WTC11 (cell line): Measurements from ENCODE around the gene PLEKHG5. TPM values are rescaled to one million over a fixed set of nuclear protein-coding genes. Genes with fewer than 3 reads are reported as not detected.

ENCODE experiments used
- ATAC-seq: fragments of 200-7000 bp; cut with Tn5 transposase; 2 replicates; pipeline ENCODE4 v1.10.0; 2021; ENCODE audit warnings: mild to moderate bottlenecking, moderate library complexity
- CTCF ChIA-PET: fragments of 300-600 bp; sonication (Branson Sonifier 250); formaldehyde crosslinking; loops from one replicate; lab custom pipeline; 2021; ENCODE audit warnings: antibody characterized with exemption; lab: Charles Lee
- POLR2A ChIA-PET: fragments of 350-600 bp; sonication (Branson Sonifier 250); formaldehyde crosslinking; loops from one replicate; lab custom pipeline; 2021; ENCODE audit warnings: antibody characterized with exemption; lab: Charles Lee
- DNase-seq: peaks from one replicate; pipeline ENCODE4 v3.0.0; 2021; ENCODE audit warnings: low spot score
- H3K27ac Mint-ChIP-seq: 2 replicates; pipeline ENCODE4 v1.8.0; 2021; ENCODE audit warnings: mixed read lengths
- H3K27me3 Mint-ChIP-seq: 2 replicates; pipeline ENCODE4 v1.8.0; 2021; ENCODE audit warnings: low read depth, mild to moderate bottlenecking, moderate library complexity, mixed read lengths
- H3K36me3 Mint-ChIP-seq: 2 replicates; pipeline ENCODE4 v1.8.0; 2021; ENCODE audit warnings: mixed read lengths
- H3K4me1 Mint-ChIP-seq: 2 replicates; pipeline ENCODE4 v1.8.0; 2022; ENCODE audit warnings: mixed read lengths
- H3K4me3 Mint-ChIP-seq: 2 replicates; pipeline ENCODE4 v1.8.0; 2021; ENCODE audit warnings: mild to moderate bottlenecking, moderate library complexity, mixed read lengths
- H3K9me3 Mint-ChIP-seq: 2 replicates; pipeline ENCODE4 v1.8.0; 2021; ENCODE audit warnings: mixed read lengths
- GTF2I ChIP-seq: fragments of 250-450 bp; sonication (Bioruptor Pico); conservative IDR thresholded peaks from 2 replicates; pipeline ENCODE4 v1.4.0; 2021; ENCODE audit warnings: mild to moderate bottlenecking
- KAT7 ChIP-seq: sonication (generic); formaldehyde crosslinking; IDR thresholded peaks from 2 replicates; pipeline ENCODE4 v1.8.1; 2023; ENCODE audit warnings: missing genetic modification reagents, mild to moderate bottlenecking, borderline replicate concordance
- SP1 ChIP-seq: sonication (generic); formaldehyde crosslinking; conservative IDR thresholded peaks from 2 replicates; pipeline ENCODE4 v1.8.1; 2022; ENCODE audit warnings: missing genetic modification reagents
- ZBTB21 ChIP-seq: sonication (generic); formaldehyde crosslinking; IDR thresholded peaks from 2 replicates; pipeline ENCODE4 v1.8.1; 2023; ENCODE audit warnings: mild to moderate bottlenecking, missing genetic modification reagents, borderline replicate concordance
- total RNA-seq: library from RNA; stranded (reverse); gene quantifications from 3 replicates; pipeline ENCODE4 v1.2.3, GENCODE V29; 2021
- TF ChIP-seq, protein P1 (sequence below): sonication (generic); formaldehyde crosslinking; IDR thresholded peaks from 2 replicates; pipeline ENCODE4 v1.8.0; 2022; ENCODE audit warnings: mild to moderate bottlenecking, missing genetic modification reagents
- TF ChIP-seq, protein P2 (sequence below): sonication (generic); formaldehyde crosslinking; IDR thresholded peaks from 2 replicates; pipeline ENCODE4 v1.8.0; 2023; ENCODE audit warnings: mild to moderate bottlenecking, missing genetic modification reagents
- TF ChIP-seq, protein P3 (sequence below): sonication (generic); formaldehyde crosslinking; IDR thresholded peaks from 2 replicates; pipeline ENCODE4 v1.8.0; 2022; ENCODE audit warnings: missing genetic modification reagents
- TF ChIP-seq, protein P4 (sequence below): sonication (generic); formaldehyde crosslinking; IDR thresholded peaks from 2 replicates; pipeline ENCODE4 v1.8.1; 2023; ENCODE audit warnings: mild to moderate bottlenecking, missing genetic modification reagents
- TF ChIP-seq, protein P5 (sequence below): sonication (generic); formaldehyde crosslinking; conservative IDR thresholded peaks from 2 replicates; pipeline ENCODE4 v1.8.1; 2022; ENCODE audit warnings: mild to moderate bottlenecking, missing genetic modification reagents
- TF ChIP-seq, protein P6 (sequence below): fragments of 250-450 bp; sonication (Bioruptor Pico); IDR thresholded peaks from 2 replicates; pipeline ENCODE4 v1.9.0; 2021; ENCODE audit warnings: mild to moderate bottlenecking, borderline replicate concordance
- TF ChIP-seq, protein P7 (sequence below): fragments of 200-600 bp; IDR thresholded peaks from 2 replicates; pipeline ENCODE4 v1.8.0; 2022; ENCODE audit warnings: antibody characterized with exemption
- TF ChIP-seq, protein P8 (sequence below): fragments of 250-450 bp; sonication (Bioruptor Pico); IDR thresholded peaks from 2 replicates; pipeline ENCODE4 v1.9.0; 2021; ENCODE audit warnings: mild to moderate bottlenecking

Gene PLEKHG5
- total RNA-seq, 1 experiment from 2014 or later = 27.5 TPM

DNA sequence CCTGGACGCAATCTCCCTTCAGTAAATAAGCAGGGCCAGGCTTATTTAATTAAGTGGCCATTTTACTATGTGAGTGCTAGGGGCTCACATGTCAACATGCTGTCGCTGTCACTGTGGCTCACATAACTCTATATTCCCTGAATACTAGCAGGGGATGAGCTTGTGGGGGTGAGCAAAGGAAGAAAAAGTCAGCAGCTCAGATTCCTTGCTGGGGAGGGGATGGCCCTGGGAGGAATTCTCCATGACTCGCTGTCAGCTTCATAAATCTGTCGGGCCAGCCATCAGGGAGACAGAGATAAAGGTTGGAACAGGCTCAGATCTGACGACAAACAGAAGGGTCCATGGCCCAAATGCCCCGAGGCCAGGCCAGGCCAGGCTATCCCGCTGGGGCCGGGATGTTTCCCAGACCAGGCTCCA, 26.0 kb upstream of the PLEKHG5 start:
- ChIA-PET POLR2A (no interaction called here), CTCF (no interaction called here)
- Mint-ChIP-seq H3K36me3 (no peaks in the 10 kb centered on the region), H3K9me3 (no peaks in the 10 kb centered on the region), H3K27ac (no peak overlapping the region), H3K4me3 (no peak overlapping the region), H3K4me1 (peaks cover 27% of the 10 kb centered on the region), H3K27me3 (no peaks in the 10 kb centered on the region)
- DNase-seq (no peak), ATAC-seq (no peak)
- TF ChIP-seq ZBTB21 = no peak
- no peak for TF ChIP-seq KAT7
- TF ChIP-seq, protein P1, sequence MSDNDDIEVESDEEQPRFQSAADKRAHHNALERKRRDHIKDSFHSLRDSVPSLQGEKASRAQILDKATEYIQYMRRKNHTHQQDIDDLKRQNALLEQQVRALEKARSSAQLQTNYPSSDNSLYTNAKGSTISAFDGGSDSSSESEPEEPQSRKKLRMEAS (CRISPR knock-in tag) = no peak
- TF ChIP-seq, protein P2, sequence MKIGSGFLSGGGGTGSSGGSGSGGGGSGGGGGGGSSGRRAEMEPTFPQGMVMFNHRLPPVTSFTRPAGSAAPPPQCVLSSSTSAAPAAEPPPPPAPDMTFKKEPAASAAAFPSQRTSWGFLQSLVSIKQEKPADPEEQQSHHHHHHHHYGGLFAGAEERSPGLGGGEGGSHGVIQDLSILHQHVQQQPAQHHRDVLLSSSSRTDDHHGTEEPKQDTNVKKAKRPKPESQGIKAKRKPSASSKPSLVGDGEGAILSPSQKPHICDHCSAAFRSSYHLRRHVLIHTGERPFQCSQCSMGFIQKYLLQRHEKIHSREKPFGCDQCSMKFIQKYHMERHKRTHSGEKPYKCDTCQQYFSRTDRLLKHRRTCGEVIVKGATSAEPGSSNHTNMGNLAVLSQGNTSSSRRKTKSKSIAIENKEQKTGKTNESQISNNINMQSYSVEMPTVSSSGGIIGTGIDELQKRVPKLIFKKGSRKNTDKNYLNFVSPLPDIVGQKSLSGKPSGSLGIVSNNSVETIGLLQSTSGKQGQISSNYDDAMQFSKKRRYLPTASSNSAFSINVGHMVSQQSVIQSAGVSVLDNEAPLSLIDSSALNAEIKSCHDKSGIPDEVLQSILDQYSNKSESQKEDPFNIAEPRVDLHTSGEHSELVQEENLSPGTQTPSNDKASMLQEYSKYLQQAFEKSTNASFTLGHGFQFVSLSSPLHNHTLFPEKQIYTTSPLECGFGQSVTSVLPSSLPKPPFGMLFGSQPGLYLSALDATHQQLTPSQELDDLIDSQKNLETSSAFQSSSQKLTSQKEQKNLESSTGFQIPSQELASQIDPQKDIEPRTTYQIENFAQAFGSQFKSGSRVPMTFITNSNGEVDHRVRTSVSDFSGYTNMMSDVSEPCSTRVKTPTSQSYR (CRISPR knock-in tag) = no peak
- TF ChIP-seq, protein P3, sequence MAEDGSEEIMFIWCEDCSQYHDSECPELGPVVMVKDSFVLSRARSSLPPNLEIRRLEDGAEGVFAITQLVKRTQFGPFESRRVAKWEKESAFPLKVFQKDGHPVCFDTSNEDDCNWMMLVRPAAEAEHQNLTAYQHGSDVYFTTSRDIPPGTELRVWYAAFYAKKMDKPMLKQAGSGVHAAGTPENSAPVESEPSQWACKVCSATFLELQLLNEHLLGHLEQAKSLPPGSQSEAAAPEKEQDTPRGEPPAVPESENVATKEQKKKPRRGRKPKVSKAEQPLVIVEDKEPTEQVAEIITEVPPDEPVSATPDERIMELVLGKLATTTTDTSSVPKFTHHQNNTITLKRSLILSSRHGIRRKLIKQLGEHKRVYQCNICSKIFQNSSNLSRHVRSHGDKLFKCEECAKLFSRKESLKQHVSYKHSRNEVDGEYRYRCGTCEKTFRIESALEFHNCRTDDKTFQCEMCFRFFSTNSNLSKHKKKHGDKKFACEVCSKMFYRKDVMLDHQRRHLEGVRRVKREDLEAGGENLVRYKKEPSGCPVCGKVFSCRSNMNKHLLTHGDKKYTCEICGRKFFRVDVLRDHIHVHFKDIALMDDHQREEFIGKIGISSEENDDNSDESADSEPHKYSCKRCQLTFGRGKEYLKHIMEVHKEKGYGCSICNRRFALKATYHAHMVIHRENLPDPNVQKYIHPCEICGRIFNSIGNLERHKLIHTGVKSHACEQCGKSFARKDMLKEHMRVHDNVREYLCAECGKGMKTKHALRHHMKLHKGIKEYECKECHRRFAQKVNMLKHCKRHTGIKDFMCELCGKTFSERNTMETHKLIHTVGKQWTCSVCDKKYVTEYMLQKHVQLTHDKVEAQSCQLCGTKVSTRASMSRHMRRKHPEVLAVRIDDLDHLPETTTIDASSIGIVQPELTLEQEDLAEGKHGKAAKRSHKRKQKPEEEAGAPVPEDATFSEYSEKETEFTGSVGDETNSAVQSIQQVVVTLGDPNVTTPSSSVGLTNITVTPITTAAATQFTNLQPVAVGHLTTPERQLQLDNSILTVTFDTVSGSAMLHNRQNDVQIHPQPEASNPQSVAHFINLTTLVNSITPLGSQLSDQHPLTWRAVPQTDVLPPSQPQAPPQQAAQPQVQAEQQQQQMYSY (CRISPR knock-in tag) = no peak
- TF ChIP-seq SP1 (CRISPR knock-in tag) = no peak

DNA sequence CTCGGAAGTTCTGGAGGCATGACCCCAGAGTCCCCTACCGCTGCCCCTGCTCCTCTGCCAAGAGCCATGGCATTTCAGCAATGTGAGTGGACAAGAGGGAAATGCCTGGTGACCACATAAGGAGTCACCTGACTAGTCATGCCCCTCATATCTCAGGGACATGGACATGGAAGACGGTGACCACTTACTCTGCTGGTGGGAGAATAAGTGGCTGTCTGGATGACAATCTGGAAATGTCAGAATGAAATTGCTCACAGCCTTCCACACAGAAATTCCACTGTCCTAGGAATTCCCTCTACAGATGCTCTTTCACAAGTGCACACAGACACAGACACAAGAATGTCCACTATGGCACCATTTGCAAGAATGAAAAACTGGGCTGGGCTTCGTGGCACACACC, 24.3 kb upstream of the PLEKHG5 start:
- POLR2A ChIA-PET = no interaction called here
- Mint-ChIP-seq H3K4me1 (peaks cover 18% of the 10 kb centered on the region), H3K4me3 (no peak overlapping the region), H3K9me3 (no peaks in the 10 kb centered on the region), H3K27me3 (no peaks in the 10 kb centered on the region), H3K27ac (no peak overlapping the region), H3K36me3 (no peaks in the 10 kb centered on the region)
- CTCF ChIA-PET = no interaction called here
- no peak for DNase-seq
- ATAC-seq = no peak
- TF ChIP-seq, protein P4, sequence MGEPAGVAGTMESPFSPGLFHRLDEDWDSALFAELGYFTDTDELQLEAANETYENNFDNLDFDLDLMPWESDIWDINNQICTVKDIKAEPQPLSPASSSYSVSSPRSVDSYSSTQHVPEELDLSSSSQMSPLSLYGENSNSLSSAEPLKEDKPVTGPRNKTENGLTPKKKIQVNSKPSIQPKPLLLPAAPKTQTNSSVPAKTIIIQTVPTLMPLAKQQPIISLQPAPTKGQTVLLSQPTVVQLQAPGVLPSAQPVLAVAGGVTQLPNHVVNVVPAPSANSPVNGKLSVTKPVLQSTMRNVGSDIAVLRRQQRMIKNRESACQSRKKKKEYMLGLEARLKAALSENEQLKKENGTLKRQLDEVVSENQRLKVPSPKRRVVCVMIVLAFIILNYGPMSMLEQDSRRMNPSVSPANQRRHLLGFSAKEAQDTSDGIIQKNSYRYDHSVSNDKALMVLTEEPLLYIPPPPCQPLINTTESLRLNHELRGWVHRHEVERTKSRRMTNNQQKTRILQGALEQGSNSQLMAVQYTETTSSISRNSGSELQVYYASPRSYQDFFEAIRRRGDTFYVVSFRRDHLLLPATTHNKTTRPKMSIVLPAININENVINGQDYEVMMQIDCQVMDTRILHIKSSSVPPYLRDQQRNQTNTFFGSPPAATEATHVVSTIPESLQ (CRISPR knock-in tag) = no peak
- TF ChIP-seq GTF2I (CRISPR knock-in tag) = no peak
- TF ChIP-seq, protein P5, sequence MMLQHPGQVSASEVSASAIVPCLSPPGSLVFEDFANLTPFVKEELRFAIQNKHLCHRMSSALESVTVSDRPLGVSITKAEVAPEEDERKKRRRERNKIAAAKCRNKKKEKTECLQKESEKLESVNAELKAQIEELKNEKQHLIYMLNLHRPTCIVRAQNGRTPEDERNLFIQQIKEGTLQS (CRISPR knock-in tag) = no peak
- TF ChIP-seq, protein P6, sequence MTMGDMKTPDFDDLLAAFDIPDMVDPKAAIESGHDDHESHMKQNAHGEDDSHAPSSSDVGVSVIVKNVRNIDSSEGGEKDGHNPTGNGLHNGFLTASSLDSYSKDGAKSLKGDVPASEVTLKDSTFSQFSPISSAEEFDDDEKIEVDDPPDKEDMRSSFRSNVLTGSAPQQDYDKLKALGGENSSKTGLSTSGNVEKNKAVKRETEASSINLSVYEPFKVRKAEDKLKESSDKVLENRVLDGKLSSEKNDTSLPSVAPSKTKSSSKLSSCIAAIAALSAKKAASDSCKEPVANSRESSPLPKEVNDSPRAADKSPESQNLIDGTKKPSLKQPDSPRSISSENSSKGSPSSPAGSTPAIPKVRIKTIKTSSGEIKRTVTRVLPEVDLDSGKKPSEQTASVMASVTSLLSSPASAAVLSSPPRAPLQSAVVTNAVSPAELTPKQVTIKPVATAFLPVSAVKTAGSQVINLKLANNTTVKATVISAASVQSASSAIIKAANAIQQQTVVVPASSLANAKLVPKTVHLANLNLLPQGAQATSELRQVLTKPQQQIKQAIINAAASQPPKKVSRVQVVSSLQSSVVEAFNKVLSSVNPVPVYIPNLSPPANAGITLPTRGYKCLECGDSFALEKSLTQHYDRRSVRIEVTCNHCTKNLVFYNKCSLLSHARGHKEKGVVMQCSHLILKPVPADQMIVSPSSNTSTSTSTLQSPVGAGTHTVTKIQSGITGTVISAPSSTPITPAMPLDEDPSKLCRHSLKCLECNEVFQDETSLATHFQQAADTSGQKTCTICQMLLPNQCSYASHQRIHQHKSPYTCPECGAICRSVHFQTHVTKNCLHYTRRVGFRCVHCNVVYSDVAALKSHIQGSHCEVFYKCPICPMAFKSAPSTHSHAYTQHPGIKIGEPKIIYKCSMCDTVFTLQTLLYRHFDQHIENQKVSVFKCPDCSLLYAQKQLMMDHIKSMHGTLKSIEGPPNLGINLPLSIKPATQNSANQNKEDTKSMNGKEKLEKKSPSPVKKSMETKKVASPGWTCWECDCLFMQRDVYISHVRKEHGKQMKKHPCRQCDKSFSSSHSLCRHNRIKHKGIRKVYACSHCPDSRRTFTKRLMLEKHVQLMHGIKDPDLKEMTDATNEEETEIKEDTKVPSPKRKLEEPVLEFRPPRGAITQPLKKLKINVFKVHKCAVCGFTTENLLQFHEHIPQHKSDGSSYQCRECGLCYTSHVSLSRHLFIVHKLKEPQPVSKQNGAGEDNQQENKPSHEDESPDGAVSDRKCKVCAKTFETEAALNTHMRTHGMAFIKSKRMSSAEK = no peak
- TF ChIP-seq, protein P7, sequence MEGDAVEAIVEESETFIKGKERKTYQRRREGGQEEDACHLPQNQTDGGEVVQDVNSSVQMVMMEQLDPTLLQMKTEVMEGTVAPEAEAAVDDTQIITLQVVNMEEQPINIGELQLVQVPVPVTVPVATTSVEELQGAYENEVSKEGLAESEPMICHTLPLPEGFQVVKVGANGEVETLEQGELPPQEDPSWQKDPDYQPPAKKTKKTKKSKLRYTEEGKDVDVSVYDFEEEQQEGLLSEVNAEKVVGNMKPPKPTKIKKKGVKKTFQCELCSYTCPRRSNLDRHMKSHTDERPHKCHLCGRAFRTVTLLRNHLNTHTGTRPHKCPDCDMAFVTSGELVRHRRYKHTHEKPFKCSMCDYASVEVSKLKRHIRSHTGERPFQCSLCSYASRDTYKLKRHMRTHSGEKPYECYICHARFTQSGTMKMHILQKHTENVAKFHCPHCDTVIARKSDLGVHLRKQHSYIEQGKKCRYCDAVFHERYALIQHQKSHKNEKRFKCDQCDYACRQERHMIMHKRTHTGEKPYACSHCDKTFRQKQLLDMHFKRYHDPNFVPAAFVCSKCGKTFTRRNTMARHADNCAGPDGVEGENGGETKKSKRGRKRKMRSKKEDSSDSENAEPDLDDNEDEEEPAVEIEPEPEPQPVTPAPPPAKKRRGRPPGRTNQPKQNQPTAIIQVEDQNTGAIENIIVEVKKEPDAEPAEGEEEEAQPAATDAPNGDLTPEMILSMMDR = no peak
- TF ChIP-seq, protein P8, sequence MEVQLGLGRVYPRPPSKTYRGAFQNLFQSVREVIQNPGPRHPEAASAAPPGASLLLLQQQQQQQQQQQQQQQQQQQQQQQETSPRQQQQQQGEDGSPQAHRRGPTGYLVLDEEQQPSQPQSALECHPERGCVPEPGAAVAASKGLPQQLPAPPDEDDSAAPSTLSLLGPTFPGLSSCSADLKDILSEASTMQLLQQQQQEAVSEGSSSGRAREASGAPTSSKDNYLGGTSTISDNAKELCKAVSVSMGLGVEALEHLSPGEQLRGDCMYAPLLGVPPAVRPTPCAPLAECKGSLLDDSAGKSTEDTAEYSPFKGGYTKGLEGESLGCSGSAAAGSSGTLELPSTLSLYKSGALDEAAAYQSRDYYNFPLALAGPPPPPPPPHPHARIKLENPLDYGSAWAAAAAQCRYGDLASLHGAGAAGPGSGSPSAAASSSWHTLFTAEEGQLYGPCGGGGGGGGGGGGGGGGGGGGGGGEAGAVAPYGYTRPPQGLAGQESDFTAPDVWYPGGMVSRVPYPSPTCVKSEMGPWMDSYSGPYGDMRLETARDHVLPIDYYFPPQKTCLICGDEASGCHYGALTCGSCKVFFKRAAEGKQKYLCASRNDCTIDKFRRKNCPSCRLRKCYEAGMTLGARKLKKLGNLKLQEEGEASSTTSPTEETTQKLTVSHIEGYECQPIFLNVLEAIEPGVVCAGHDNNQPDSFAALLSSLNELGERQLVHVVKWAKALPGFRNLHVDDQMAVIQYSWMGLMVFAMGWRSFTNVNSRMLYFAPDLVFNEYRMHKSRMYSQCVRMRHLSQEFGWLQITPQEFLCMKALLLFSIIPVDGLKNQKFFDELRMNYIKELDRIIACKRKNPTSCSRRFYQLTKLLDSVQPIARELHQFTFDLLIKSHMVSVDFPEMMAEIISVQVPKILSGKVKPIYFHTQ = no peak
